ENCODE results near the gene NUP93.

DNA sequence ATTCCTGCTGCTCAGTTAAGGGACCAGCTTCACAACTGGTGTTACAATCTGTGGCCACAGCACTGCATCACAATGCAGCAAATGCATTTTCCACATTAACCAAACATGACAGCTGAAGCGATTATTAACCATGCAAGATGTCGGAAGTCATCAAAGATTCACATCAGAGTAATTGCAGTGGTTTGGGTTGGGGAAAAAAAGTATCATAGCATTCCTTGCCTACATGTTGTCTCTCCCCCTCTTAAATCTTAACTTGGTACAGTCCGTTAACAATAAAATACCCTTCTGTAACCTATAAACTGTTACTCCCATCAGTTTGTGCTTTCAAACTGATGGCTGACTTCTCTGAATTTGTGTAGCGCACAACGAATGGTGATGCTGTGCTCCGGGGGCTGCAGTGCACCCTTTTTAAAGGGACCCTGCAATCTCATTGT, 51.6 kb downstream of the NUP93 start:
- TF ChIP-seq, protein P1, sequence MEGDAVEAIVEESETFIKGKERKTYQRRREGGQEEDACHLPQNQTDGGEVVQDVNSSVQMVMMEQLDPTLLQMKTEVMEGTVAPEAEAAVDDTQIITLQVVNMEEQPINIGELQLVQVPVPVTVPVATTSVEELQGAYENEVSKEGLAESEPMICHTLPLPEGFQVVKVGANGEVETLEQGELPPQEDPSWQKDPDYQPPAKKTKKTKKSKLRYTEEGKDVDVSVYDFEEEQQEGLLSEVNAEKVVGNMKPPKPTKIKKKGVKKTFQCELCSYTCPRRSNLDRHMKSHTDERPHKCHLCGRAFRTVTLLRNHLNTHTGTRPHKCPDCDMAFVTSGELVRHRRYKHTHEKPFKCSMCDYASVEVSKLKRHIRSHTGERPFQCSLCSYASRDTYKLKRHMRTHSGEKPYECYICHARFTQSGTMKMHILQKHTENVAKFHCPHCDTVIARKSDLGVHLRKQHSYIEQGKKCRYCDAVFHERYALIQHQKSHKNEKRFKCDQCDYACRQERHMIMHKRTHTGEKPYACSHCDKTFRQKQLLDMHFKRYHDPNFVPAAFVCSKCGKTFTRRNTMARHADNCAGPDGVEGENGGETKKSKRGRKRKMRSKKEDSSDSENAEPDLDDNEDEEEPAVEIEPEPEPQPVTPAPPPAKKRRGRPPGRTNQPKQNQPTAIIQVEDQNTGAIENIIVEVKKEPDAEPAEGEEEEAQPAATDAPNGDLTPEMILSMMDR (optimal IDR thresholded peaks at IDR 0.05 in 1 of 3, IDR thresholded peaks at IDR 0.05 in 1 of 3, conservative IDR thresholded peaks at IDR 0.05 in 1 of 3; ENCODE audit: extremely low read depth in 1 of 3, insufficient read depth in 2 of 3, low read length in 3 of 3) = no peak
- TF ChIP-seq EZH2 (IDR thresholded peaks at IDR 0.05; ENCODE audit: low read length) = no peak

Measured in keratinocyte (primary cell).